NCI-H187 (cell line): ENCODE measurements around the gene ANKH.

Experiments
- DNase-seq, 2 experiments: peaks; one replicate each; lab custom pipeline; 2025; lab: John Stamatoyannopoulos, UW

ANKH gene

DNA sequence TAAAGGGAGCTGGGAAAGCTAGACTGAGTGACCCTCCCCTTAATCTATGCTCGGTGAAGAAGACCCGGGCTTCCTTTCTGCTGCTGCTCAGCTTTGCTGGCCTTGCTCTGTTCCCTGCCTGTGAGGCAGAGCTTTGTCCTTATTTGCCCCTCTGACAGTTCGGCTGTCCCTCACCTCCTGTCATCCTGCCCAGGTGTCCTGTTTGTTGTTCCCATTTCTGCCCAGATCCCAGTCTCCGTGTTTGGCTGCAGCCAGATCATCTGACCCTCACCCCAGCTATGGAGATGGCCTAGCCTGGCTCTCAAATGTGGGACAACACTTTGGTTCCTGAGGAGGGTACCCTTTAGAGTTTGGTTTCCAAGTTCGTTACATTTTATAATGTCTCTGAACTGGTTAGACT lies 186.8 kb downstream of the ANKH start:
- DNase-seq = no peak

GRCh38 chr5:14683906-14684455 lies 187.6 kb downstream of the ANKH start:
- no peak for DNase-seq

DNA sequence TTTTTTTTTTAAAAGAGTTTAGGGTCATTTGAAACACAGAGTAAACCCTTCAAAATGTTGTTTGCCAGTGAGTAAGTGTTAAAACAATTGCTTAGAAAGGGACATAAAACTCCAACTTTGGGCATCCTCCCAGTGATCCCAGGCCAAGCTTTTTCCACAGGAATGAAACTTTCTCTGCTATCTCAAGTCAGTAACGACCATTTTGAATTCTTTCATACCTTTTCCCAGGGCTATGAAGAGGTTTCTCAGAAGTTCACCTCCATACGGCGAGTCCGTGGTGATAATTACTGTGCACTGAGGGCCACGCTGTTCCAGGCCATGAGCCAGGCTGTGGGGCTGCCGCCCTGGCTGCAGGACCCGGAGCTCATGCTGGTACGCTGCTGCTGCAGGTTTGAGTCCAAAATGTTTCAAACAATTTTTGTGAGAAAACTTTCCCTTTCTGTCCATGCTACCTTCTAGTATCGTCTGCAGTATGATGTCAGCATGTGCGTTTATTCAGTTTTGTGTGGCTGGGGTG lies 190.3 kb downstream of the ANKH start:
- no peak for DNase-seq

DNA sequence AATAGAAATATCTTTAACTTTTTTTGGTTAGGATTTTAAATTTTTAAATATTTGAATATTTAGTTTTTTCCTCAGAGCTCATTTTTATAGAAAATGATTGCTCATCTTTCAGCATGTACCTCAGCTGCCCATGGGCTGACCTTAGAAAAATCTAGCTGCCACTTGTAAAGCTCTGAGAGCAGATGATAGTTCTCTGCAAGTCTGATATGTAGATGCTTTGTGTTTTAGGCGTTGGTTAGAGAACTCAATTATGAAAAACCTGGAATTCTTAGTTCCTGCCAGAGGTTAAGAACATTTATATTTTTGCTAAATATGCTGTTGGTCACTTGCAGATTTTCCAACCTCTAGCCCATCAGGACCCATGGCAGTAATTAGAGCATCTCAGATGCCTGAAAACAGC lies 192.0 kb downstream of the ANKH start:
- no peak for DNase-seq

DNA sequence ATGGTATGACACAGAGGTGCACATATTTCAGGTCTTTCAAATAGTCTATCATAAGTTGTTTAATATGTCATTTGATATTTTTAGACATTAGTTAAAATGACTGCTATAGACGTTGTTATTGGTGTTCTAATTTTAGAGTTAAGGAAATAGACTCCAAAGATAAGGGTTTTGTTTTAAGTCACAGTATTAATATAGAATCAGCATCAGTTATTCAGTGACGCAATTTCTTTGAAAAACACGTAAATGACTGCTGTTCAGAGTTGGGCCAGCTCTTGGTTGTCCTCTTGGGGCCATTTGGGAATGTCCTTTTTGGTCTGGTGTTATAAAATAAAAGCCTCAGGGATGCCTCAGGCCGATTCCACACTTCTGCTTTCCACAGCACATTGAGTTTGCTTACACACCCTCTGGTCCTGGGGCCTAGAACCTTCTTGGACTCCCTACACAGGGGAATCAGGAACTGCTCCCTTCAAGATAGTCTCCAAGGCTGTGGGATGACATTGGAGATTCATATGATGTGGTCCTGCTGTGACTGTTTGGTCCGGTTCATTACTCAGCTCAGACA lies 192.7 kb downstream of the ANKH start:
- DNase-seq = no peak

GRCh38 chr5:14676320-14676719 lies 195.3 kb downstream of the ANKH start:
- DNase-seq = no peak

DNA sequence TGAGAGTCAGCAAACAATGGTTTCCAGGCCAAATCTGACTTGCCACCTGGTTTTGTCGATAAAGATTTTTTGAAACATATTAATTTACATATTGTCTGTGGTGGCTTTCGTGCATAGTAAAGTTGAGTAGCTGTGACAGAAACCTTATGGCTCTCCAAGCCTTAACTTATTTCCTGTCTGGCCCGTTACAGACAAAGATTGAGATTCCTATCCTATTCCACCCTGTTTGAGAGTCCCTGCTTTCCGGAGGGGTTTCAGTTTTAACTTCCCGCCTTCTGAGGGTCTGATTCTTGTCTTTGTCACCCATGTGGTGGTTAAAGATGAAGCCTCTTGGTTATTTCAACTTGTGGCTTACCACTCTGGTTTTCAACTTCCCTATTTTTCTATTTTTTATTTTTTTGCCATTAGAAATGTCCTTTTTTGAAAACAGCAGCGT lies 195.7 kb downstream of the ANKH start:
- DNase-seq = no peak

DNA sequence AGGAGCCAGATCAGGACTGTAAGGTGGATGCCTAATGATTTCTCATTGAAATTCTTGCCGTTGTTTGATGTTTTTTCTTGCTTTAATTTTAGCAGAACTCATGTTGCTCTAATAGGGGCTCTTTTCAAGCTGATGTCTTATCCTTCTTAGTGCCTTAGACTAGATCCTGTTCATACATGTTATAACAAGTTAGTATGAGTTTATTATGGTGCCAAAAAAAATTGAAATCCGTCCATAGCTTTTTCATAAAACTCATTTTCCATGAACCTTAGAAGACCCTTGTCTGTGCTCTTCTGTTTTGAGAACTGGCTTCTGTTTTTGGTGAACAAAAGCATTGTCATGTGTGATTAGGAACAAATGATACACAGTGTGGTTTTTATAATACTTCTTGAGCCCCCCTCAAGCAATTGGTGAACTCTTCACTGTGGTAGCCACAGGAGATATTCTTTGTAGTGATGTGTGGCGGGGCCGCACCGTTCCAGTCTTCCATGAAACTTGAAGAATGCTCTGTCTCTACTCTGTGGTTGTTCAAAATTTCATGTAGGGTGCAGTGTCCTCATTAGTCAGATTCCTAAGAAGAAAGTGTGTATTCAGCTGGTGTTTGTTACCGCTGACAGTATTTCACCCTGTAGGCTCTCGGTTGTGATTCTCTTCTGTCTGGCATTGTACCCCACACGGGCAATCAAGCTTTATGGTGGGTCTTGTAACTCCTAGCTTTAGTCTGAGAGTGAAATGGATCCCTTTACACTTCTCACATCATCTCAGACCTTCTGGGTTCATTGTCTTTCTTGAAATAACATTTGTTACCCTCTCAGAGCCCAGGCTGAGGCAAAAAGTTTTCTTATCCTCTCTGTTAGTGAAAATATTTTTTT lies 196.4 kb downstream of the ANKH start:
- DNase-seq = peak in 1 of 2 experiments; percentile 13

- no peak for DNase-seq
Measured at GRCh38 chr5:14673443-14673842, 198.1 kb downstream of the ANKH start.

DNA sequence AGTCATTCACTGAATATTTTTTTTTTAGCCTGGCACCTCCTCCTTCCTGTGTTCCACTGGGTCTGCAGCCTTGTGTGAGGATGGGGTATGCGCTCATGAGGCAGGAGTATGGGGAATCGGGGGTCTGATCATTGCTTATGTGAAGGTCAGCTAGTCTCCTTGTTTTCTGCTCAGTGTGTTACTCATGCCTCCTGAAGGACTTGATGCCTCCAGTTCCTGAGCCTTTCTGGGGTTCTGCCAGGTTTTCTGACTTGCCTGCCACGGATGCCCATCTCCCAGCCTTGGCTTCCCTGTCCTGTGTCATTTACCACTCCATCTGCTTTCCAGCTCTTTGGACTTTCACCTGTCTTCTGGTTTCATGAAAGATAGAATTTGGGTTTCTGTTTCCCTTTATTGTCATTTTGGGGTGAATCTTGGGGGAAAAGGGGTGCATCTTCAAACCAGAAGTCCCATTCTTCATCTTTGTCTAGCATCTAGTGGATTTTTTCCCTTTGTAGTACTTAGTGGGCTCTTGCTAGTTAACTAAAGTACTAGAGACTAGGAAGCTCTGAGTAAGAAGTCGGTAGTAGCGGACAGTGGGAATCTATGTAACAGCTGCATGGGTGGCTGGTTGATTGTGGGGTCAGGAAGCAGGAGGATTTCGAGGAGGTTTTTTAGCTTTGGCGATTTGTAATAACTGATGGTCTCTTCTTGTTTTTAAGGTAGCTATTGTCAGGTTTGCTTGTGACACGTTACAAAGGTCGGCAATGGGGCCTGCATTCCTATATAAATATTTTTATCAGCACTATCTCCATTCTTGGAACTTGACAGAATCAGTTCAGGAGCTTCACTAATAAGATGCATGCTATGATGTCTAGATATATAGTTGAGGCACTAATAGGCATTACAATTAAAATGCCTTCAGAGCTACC lies 198.8 kb downstream of the ANKH start:
- DNase-seq = no peak

DNA sequence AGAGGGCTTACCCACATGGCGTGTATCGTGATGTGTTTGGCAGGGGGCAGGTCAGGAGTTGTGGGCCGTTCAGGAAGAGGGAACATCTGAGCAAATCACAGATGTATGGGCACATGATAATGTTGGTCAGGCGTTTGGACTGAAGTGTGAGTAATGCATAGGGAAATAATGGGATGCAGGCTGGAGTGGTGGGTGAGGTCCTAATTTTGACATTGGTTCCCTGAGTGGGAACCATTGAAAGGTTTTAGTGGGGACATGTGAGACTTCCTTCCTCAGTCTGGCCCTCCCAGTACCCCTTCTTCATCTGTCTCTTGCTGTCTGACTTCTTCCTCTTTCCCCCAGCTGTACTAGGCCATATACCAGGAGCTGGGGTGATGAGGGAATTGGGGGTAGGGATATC lies 199.5 kb downstream of the ANKH start:
- no peak for DNase-seq

- DNase-seq = no peak
Measured at GRCh38 chr5:14671414-14671813, 200.2 kb downstream of the ANKH start.

GRCh38 chr5:14669975-14670374 lies 201.6 kb downstream of the ANKH start:
- no peak for DNase-seq

DNA sequence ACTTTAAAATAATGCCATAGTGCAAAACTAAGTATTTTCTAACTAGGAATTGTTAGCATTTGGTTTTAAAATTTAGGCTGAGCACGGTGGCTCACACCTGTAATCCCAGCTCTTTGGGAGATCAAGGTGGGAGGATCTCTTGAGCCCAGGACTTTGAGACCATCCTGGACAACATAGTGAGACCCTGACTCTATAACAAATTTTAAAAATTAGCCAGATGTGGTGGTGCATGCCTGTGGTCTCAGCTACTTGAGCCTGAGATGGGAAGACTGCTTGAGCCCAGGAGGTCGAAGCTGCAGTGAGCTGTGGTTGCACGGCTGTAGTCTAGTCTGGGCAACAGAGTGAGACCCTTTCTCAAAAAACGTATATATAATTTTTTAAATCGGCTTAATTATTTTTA lies 202.2 kb downstream of the ANKH start:
- DNase-seq = no peak

GRCh38 chr5:14668181-14668591 lies 203.4 kb downstream of the ANKH start:
- no peak for DNase-seq

DNA sequence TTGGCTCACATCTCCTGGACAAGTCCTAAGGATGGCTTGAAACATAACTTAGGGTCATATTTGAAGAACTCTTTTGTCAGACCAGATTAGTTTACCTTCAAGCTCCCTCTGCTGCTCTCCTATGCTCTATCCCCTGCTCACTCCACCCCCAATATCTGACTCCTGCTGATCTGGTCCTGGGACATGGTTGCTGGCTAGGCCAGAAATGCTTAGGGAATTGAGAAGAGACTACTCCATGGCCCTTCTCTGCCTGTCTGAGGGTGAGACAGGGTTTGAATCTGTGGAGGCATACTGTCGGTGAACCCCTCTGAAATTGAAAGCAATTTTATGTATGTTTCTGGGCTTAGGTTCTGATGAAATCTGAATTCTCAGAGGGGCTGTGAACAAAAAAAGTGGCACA lies 203.8 kb downstream of the ANKH start:
- DNase-seq = no peak

GRCh38 chr5:14667290-14667689 lies 204.3 kb downstream of the ANKH start:
- DNase-seq = no peak

- no peak for DNase-seq
Measured at GRCh38 chr5:14666357-14666756, 205.2 kb downstream of the ANKH start.

GRCh38 chr5:14665949-14666348 lies 205.6 kb downstream of the ANKH start:
- DNase-seq = no peak

DNA sequence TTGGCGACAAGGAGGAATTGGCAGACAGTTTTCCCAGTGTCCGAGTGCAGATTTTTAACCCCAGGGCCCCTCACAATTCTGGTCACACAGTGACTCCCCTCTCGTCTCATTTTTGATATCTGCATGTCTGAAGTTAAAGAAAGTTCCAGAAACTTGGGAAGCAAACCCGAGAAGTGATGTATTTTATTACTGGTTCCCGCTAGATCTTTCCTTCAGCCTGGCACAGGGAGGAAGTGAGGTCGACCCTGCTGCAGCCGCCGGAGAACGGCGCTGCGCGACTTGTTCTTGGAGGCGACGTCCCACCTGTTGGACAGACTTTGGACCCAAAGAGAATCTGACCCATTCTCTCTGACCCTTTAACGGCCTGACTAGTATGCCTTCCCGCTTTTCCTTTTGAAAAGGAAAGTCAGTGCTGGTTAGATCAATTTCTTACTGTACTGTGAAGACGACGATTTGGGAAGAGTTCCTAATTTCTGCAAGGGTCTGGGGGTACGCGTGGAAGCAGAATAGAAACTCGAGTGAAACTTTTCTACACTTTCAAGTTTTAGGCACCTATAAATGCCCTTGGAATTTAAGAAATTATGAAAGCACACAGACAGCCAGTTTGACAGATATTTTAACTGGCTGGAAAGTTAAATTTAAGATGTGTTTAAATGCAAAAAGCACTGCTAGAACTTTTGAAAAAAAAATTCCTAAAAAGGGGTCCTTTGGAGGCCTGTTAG lies 206.3 kb downstream of the ANKH start:
- DNase-seq = no peak
